CD4-positive, alpha-beta T cell treated with Interleukin-12 subunit alpha and Interleukin-12 subunit beta, for 1 hour (primary cell): ENCODE results near the gene MED27.

Source experiments
- DNase-seq: peaks from one replicate; pipeline ENCODE4 v3.0.0-alpha.2; 2020

Gene MED27

GRCh38 chr9:131845305-131846298, 234.1 kb downstream of the MED27 start:
- DNase-seq: no peak

- no peak for DNase-seq
These were observed 234.9 kb downstream of the MED27 start for GRCh38 chr9:131844745-131845118.

- no peak for DNase-seq
These were observed 235.5 kb downstream of the MED27 start for GRCh38 chr9:131843989-131844744.

GRCh38 chr9:131841765-131842318, 237.8 kb downstream of the MED27 start:
- DNase-seq: no peak

- DNase-seq: no peak
These were observed 238.6 kb downstream of the MED27 start for GRCh38 chr9:131840751-131841702.

GRCh38 chr9:131840220-131840619, 239.4 kb downstream of the MED27 start:
- peak; percentile 30 for DNase-seq

- DNase-seq: peak; percentile 60
These were observed 240.2 kb downstream of the MED27 start for GRCh38 chr9:131839281-131840084.

GRCh38 chr9:131838530-131839280, 241.0 kb downstream of the MED27 start:
- no peak for DNase-seq

- no peak for DNase-seq
These were observed 241.8 kb downstream of the MED27 start for GRCh38 chr9:131837836-131838235.

- no peak for DNase-seq
These were observed 242.4 kb downstream of the MED27 start for GRCh38 chr9:131837316-131837715.

- DNase-seq: no peak
These were observed 242.9 kb downstream of the MED27 start for GRCh38 chr9:131836607-131837315.

GRCh38 chr9:131836021-131836420, 243.6 kb downstream of the MED27 start:
- no peak for DNase-seq

GRCh38 chr9:131835151-131835910, 244.3 kb downstream of the MED27 start:
- no peak for DNase-seq

- no peak for DNase-seq
These were observed 244.9 kb downstream of the MED27 start for GRCh38 chr9:131834721-131835120.

- DNase-seq: no peak
These were observed 245.8 kb downstream of the MED27 start for GRCh38 chr9:131833906-131834305.

GRCh38 chr9:131833083-131833482, 246.6 kb downstream of the MED27 start:
- no peak for DNase-seq

GRCh38 chr9:131831380-131832165, 248.1 kb downstream of the MED27 start:
- DNase-seq: no peak

- no peak for DNase-seq
These were observed 251.8 kb downstream of the MED27 start for GRCh38 chr9:131827821-131828369.
